Activated CD4-positive, alpha-beta T cell treated with anti-CD3 and anti-CD28 coated beads, Interleukin-2, amount 50 U/mL, for 24 hours (primary cell): ENCODE results near the gene RUNX2.
A peak's percentile ranks its signal among the peaks of the same experiment; 100 is the strongest.

Source experiments
- DNase-seq, 2 donors: peaks; one replicate each; pipeline ENCODE4 v3.0.0-alpha.2; 2020; ENCODE audit warnings: low read depth in 1 of 2, low spot score in 1 of 2

Gene RUNX2

DNA sequence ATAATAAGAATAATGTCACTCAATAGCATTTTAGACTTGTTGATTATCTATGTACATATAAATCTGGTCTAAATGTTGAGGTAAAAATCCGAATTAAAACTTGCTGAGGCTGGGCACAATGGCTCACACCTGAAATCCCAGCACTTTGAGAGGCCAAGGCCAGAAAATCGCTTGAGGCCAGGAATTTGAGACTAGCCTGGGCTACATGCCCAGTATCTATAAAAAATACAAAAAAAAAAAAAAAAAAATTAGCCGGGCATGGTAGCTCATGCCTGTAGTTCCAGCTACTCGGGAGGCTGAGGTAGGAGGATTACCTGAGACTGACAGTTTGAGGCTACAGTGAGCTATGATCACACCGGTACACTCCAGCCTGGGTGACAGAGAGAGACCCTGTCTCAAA lies 83.8 kb downstream of the RUNX2 start:
- DNase-seq, result no peak

DNA sequence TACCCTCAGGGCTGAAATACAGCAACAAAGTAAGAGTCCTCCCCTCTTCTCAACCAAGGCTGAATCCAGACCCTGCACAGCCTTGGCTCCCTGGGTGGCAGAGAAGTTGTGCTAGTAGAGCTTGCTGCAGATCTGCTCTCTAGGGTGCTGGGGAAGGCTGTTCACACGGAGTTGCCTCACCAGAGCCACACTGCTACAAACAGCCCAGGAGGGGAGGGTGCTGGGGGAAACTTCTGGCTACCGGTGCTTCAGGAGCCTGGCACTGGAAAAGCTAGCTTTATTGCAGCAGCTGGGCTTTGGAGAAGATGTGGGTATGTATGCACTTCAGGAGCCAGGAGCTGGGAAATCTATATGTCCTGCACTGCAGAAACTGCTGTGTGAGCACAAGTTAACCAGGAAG lies 87.2 kb downstream of the RUNX2 start:
- DNase-seq, result no peak

DNA sequence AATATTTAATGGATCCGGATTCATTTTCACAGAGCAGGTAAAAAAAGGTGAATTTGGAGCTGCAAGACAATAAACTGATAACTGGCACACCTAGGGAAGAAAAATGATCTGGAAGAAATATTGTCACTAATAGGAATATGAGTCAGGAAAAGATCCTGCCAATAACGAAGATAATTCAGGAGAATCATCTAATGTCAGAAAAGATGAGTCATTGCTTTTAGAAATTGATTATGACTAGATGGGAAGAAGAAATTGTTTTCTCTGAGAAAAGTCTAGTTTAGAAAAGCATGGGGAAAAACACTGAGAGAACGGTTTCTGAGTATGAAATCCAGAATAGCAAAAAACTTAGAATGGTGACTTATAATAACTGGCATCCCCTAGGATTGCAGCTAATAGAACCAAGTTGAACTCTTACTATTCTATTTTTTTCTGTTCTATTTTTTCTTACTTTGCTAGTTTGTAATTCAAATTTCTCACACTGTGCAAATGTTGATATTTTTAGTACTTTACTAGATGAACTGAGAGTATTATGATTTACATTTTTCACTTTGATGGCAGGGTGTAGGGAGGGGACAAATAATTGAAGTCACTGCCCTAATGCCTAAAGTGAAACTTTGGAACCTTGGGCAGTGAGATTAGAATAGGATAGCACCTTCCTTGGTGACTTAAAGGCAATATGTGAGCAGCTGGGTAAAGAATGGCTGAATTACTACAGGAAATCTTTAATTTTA lies 87.8 kb downstream of the RUNX2 start:
- DNase-seq, result no peak

DNA sequence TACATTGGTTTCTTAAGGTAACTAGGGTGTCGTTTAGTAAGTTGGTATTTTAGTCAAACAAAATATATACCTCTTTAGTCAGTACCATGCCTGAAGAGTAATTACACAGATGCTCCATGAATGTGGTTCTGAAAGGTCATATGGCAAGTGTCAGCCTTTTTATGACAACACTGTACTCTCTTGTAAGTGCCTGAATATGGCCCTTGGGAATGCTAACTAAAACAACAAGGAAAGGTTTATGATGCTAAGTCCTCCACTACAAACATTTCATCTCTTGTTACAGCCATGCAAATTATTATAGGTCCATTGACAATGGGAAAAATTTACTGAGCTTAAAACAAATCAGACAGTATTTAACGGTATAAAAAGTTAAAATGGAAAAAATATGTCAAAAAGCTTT lies 88.6 kb downstream of the RUNX2 start:
- no peak for DNase-seq

DNA sequence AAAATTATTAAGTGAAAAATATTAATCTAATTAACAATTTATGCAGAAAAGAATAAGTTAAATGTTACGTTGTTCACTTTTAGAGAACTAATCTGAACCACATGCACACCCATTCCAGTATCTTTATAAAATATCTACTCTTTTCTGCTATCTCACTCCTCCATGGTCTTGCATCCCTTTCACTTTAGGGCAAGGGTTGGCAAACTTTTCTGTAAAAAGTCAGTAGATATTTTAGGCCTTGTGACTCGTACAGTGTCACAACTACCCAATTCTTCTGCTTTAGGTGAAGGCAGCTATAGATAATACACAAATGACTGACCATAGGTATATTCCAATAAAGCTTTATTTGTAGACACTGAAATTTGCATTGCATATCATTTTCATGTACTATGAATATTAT lies 89.3 kb downstream of the RUNX2 start:
- no peak for DNase-seq

DNA sequence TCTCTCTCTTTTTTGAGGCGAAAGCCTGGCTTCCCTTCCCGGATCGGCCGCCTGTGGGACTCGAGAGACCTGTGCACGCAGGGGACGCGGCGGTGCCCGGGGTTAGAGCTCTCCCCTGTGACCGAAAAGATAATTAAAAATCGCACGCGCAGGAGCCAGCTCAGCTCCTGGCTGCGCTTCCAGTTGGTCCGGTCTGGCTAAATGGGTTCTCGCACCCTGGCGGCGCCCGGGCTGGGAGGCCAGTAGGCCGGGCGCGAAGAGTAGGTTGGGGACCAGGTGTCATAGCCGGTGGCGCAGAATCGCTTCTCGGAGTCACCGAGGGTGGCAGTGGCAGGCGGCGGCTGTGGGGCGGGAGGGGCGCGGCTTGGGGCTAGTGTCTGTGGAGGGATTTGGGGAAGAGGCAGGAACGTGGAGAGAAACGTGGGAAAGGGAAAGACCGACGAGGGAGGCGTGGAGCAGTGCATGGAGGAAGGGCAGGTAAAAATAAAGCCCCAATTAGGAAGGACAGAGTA lies 91.5 kb downstream of the RUNX2 start:
- DNase-seq, result peak; percentile 46 to 57

DNA sequence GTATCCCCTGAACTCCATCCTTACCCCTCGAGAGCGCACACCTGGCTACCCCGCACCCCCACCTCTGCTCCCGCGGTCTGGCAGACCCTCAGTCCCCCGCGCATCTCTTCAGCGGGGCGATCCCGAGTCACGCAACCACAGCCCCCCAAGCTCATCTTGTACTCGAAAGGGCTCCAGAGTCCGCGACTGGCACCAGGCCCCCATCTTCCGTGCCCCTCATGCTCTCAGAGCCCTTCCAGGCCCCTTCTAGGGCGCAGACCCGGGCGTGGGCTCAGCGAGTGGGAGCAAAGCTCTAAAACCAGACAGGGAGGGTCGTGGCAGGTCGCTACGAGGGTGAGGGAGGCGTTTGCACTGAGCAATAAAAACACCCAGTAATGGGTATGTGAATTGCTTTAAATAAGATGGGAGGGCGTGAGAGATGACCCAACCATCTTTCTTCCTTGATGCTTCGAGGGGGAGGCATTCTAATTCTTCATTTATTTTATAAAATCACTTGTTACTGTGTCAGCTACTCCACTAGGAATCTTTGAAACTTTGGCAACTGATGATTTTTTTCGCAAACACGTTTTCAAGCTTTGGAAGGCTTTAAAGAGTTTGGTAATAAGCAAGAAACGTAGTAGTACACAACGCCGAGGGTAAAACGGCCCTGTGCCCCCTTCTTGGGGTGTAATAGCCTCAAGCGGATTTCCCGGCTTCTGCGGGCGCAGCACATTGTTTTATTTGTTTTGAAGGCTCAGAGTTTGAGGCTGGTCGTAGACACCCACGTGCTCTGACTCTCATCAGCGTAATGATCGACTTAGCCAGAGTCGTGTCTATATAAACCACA lies 92.2 kb downstream of the RUNX2 start:
- peak; percentile 35 to 60 for DNase-seq

DNA sequence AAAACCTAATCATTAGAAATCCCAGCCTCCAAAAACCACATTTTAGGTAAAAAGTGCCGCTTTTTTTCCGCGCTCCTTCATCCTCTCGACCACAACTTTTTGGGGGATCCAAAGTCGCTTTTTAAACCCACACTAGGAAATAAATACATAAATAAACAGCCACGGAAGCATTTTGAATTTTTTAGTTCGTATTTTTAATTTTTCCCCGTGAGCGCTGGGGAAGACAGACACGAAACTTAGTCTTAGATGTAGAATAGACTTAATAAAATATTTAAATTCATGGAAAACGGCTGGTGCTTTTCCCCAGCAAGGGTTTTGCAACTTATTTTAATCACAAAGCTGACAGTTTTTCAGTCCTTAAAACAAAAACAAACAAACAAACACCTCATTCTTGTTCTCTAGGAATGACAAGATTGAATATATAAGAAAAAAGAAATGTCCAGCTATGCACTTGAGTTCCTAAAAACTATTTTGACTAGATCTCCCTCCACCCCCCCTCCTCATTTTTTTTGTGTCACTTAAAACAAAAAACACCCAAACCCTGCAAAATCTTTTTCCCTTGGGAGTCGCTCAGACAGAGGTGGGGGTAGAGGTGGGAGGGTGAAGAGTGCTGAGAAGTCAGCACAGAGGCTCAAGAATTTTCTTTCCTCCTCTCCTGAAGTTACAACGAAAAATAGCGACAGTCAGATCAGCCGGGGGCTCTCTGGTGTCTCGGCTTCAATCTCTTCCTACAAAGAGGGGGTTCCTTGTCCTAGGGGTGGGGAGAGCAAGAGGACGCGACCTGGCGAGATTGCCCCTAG lies 93.0 kb downstream of the RUNX2 start:
- no peak for DNase-seq

DNA sequence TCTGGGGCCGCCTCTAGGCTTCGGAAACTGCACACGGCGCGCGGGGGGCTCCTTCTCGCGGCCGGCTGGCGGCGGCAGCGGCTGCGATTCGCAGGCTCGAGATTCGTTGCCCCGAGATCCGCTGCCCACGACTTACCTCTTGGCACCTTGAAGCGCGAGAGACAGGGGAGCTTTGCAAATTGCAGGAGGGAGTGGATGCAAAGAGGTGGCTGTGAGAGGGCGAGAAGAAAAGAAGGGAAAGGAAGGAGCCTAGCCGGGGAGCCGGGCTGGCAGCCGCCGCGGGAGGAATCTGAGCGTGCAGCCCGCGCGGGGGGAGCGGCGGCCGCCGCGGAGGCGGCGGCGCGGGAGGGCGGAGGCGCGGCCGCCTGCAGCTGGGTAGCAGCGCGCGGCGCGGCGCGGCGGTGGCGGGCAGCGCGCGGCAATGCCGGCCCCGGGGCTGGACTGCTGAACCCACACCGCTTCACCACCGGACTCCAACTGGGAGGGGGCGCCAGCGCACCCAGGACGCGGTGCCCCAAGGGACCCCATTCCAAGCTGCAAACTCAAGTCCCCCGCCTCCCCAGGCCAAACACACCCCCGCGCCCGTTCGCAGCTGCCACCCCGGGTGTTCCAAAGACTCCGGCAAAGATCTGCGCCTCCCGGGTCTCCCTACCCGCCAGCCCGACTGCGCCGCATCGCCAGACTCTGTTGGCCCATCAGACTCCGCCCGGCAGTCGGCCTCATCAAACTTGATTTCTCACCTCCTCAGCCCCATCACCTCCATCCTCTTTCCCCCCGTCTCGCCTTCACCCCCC lies 93.8 kb downstream of the RUNX2 start:
- DNase-seq, result peak in 1 of 2 donors; percentile 49

DNA sequence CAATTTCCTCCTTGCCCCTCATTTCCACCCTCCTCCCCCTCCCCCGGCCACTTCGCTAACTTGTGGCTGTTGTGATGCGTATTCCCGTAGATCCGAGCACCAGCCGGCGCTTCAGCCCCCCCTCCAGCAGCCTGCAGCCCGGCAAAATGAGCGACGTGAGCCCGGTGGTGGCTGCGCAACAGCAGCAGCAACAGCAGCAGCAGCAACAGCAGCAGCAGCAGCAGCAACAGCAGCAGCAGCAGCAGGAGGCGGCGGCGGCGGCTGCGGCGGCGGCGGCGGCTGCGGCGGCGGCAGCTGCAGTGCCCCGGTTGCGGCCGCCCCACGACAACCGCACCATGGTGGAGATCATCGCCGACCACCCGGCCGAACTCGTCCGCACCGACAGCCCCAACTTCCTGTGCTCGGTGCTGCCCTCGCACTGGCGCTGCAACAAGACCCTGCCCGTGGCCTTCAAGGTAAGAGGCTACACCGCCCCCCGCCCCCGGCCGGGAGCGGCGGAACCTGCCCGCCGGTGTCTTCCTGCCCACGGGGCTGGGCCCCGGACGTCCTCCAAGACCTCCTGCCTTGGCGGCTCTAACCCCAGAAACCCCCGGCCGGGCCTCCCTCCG lies 94.5 kb downstream of the RUNX2 start:
- DNase-seq, result peak in 1 of 2 donors; percentile 27

DNA sequence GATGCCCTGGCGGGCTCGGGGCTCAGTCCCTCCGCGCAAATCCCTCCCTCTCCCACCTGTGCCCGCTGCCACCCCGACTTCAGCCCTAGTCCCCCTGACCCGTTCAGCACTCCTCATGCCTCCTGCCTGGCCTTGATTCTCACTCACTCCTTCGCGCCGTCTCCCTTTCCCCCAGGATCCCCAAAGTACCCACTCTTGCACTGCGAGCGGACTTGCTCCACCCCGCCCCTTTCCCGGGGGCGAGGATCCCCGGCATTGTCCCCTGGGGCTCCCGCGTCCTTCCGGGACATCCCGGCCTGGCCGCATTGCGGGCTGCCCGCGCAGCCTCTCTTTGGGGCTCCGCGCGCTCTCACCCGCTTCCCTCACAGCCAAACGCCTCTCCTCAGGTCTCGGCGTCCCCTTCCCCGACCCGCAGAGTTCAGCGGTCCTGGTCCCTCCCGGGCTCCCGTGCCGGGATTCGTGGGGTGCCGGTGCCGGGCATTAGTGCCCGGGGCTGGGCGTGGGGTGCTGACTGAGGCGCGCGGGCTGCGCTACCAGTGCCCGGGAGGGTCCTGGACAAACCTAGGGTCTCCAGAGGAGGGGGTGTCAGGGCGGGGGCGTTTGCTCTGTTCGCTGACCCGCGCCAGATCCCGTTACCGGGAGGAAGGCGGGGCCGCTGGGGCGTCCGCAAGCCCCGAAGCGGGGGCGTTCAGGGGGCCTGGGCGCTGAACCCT lies 95.1 kb downstream of the RUNX2 start:
- peak in 1 of 2 donors; percentile 32 for DNase-seq

DNA sequence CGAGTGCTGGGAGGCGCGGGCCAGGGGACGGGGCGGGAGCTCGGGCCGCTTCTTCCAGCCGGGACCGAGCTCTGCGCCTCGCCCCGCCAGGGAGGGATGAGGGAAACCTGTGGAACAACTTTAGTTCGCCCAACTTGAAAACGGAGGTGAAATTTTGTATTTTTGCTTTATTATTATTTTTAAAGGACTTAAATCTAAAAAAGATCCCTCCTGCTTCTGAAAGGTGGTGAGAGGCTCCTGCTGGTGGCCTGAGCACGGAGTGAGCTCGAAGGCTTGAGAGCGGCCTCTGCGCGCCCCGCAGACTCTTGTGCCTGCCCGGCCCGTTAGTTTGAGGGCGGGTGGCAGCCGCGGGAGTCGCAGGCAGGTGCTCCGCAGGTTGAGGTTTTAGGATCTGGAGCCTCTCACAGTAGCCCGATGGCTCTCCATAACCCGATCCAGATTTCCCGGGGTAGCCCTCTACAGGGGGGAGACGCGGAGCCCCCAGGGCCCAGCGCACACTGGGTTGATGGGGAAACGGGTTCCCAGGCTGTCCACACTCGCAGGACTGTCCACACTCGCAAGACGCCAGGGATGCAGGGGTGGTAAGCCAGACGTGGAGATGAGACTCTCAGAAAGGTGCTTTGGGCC lies 95.8 kb downstream of the RUNX2 start:
- no peak for DNase-seq

DNA sequence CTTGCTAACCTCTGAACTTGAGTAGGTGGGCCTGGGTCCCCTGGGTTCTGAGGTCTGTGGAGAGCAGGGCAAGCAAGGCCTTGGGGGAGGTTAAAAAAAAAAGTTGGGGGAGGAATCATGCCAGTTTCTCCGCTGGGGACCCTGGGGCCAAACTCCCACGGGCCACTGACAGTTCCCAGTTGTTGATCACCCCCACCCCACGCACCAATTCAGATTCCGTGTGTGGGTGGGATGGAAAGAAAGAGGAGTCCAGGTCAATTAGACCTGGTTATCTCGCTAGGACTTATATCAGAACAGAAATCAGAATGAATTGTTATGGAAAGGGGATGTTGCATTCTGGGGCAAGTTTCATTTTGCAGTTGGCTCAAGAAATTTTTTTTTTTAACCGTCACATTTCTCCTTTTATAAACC lies 96.3 kb downstream of the RUNX2 start:
- no peak for DNase-seq

DNA sequence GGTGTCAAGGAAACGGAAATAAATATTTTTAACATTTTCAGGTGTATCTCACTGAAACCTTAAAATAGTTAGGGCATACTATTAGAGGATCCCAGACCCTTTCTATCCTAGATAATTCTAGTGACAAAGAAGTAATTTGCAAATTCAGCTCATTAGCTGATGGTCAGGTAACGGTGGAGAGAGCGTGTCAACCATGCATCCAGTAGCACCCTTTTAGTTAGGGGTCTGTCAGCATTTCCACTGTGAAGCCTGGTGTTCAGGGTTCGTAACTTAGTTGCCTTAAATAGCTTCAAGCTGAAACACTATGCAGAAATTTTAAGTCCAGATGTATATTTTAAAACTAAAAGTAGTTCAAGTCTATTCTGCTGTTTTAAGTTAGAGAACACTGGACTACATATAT lies 98.1 kb downstream of the RUNX2 start:
- no peak for DNase-seq

DNA sequence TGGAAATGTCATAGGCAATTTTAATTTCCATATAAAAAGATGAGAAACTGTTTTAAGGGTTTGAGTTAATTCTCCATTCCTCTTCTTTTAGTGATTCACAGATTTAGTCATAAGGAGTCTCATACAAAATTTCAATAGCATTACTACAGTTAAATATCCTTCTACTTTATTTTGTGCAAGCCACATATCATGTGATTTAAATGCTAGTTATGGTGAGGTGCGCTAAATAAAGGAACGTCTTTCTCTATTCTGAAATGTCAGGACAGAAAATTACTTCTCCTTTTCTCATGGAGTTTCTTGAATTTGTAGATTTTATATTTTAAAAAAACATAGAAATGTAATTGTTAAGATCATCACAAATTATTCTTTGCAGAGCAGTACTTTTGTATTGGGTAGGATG lies 99.6 kb downstream of the RUNX2 start:
- no peak for DNase-seq

DNA sequence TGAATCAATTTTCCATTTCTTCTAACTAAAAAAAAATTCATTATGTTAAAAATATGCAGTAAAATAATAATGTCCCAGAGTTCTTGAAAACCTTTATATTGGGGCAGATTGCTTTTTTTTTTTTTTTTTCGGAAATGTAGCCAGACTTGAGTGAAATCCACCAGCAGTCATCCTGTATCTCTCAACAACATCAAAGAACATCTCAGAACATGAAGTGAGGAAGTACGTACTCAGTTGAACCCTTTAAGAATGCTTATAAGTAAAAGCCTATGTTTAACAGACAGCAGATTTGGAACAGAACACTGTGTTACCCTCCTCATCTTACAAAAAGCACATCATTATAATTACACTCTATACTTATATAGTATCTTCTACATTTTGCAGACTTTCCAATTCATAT lies 100.6 kb downstream of the RUNX2 start:
- no peak for DNase-seq

DNA sequence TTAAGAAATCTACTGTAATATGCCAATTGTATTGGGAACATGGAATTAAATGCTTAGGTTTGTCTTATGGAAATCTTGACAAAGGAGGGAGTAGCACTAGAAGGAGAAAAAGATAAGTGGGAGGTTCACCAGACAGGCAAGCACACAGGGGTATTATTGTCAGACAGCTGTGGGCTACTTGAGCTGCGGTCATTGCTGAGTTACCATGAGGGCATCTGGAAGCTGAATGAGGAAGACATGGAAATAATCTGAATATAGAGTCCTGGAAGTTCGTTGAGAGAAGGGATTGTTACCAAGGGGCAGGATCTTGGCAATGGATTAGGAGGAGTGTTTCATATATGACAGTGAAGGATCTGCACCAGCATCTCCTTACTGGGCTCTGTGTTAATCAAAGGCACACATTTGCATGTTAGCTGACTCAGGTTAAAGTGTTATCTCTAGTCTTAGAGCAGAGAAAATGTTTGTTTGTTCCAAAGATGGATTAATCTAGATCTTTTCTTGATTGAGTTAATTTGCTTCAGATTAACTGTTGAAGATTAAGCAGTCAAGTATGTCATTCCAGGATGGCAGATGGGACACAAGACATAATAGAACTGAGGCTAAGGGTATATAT lies 102.6 kb downstream of the RUNX2 start:
- no peak for DNase-seq

DNA sequence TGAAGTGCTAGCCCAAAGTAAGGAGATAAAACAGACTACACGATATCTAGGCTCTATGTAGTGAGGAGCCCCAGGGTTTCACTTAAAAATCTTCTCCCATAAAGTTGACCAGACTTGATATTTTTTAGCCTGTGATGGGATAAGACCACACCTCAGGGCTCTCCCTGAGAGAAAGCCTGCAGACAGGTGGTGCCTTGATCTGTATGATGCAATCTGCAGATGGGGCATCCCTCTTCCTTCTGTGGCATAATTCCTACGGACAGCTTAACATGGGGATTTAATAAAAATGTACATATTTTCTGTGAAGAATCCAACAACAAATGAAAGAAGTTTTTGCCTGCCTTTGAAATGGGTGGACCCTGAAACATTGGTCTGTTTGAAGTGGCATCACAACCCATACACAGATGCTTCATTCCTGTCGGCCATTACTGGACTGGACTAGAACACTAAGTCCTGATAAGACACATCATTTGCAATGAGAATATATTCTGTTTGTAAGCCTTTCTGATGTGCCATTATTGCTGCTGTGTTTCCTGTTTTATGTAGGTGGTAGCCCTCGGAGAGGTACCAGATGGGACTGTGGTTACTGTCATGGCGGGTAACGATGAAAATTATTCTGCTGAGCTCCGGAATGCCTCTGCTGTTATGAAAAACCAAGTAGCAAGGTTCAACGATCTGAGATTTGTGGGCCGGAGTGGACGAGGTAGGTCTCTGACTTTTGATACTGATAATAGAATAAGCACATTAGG lies 103.4 kb downstream of the RUNX2 start:
- DNase-seq, result no peak
